ENCODE measurements around the gene CTSO. TPM values are rescaled to one million over a fixed set of nuclear protein-coding genes. Genes with fewer than 3 reads are reported as not detected.

The CTSO gene
- total RNA-seq, 1 donor, result 10.8 TPM

GRCh38 chr4:155931634-155932033, 22.0 kb downstream of the CTSO start:
- no peak overlapping the region for H3K4me3 ChIP-seq (ENCODE audit: low read depth, low read length)
- no peak for DNase-seq (ENCODE audit: low read depth)
- TF ChIP-seq CTCF (IDR thresholded peaks at IDR 0.05; ENCODE audit: insufficient read depth, low read depth, low read length), result no peak

- no peak overlapping the region for H3K4me3 ChIP-seq (ENCODE audit: low read depth, low read length)
- TF ChIP-seq CTCF (IDR thresholded peaks at IDR 0.05; ENCODE audit: insufficient read depth, low read depth, low read length), result no peak
- no peak for DNase-seq (ENCODE audit: low read depth)
Measured at GRCh38 chr4:155930330-155930729, 23.3 kb downstream of the CTSO start.

- no peak overlapping the region for H3K4me3 ChIP-seq (ENCODE audit: low read depth, low read length)
Measured at GRCh38 chr4:155929833-155930232, 23.8 kb downstream of the CTSO start.

DNA sequence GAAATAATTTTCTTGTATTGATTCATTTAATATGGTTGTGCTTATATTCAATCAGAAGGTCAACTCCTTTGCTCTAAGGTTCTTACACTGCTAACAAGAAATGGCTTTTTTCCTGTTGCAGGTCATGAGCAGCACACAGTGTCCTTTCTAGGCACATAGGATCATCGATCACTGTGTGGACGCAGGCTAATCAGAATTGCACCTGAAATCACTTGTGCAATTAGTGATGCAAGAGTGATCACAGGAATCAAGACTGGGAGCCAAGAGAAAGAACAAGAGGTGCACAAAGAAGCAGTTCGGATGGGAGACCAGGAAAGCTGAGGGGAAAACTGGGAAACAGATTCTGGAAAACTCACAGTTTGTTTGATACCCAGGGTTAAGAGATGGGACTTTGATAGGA, 29.0 kb downstream of the CTSO start:
- TF ChIP-seq CTCF (IDR thresholded peaks at IDR 0.05; ENCODE audit: insufficient read depth, low read depth, low read length), result no peak

More at GRCh38 chr4:155929833-155930232, 23.8 kb downstream of the CTSO start:
- no peak for TF ChIP-seq CTCF (IDR thresholded peaks at IDR 0.05; ENCODE audit: insufficient read depth, low read depth, low read length)
- no peak for DNase-seq (ENCODE audit: low read depth)

GRCh38 chr4:155921597-155921996, 32.1 kb downstream of the CTSO start:
- no peak for TF ChIP-seq CTCF (IDR thresholded peaks at IDR 0.05; ENCODE audit: insufficient read depth, low read depth, low read length)
- no peak for DNase-seq (ENCODE audit: low read depth)
- no peak overlapping the region for H3K4me3 ChIP-seq (ENCODE audit: low read depth, low read length)

More for the DNA sequence above, 29.0 kb downstream of the CTSO start:
- H3K4me3 ChIP-seq (ENCODE audit: low read depth, low read length), result no peak overlapping the region
- DNase-seq (ENCODE audit: low read depth), result no peak

- no peak overlapping the region for H3K4me3 ChIP-seq (ENCODE audit: low read depth, low read length)
- no peak for TF ChIP-seq CTCF (IDR thresholded peaks at IDR 0.05; ENCODE audit: insufficient read depth, low read depth, low read length)
Measured at GRCh38 chr4:155914782-155915181, 38.9 kb downstream of the CTSO start.

DNA sequence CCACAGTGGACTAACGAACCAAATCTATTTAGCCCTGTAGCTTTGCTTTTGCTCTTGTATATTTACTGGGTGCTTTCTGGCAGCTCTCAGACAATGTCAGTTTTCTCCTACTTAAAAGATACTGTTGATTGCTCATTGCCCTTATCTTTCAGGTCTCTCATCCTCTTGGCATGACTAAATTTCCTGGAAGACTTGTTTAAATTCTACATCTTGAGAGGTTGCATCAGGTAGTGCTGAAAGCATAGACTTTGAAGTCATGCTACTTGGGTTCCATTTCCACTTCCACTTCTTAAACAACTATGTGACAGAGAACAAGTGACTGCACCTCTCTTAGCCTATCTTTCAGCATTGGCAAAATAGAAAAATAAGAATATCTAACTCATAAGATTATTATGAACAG, 41.8 kb downstream of the CTSO start:
- H3K4me3 ChIP-seq (ENCODE audit: low read depth, low read length), result no peak overlapping the region
- DNase-seq (ENCODE audit: low read depth), result no peak
- no peak for TF ChIP-seq CTCF (IDR thresholded peaks at IDR 0.05; ENCODE audit: insufficient read depth, low read depth, low read length)

More at GRCh38 chr4:155914782-155915181, 38.9 kb downstream of the CTSO start:
- no peak for DNase-seq (ENCODE audit: low read depth)
